Thoracic aorta (tissue), 2 donors: Measurements from ENCODE around the gene METAP1D. TPM values are rescaled to one million over a fixed set of nuclear protein-coding genes. Genes with fewer than 3 reads are reported as not detected.
A peak's percentile ranks its signal among the peaks of the same experiment; 100 is the strongest.

Experiments used
- ATAC-seq: fragments of 150-250 bp; one replicate; pipeline ENCODE4 v1.8.0; 2017; ENCODE audit warnings: low read depth; ENCODE audit not compliant: insufficient number of reproducible peaks, low FRiP score
- DNase-seq: peaks from one replicate; pipeline ENCODE4 v3.0.0-alpha.2; 2020; ENCODE audit warnings: low spot score
- H3K27ac ChIP-seq, 2 donors: fragments of 200-600 bp; sonication (generic); 1 replicate in 1 of 2; 2 replicates in 1 of 2; pipeline ENCODE4 v1.5.1; 2016; ENCODE audit warnings: mild to moderate bottlenecking in 2 of 2, moderate library complexity in 2 of 2
- H3K27me3 ChIP-seq: fragments of 200-600 bp; sonication (generic); replicated peaks from 2 replicates; pipeline ENCODE4 v1.6.0; 2016; ENCODE audit warnings: mild to moderate bottlenecking; ENCODE audit not compliant: insufficient read depth
- H3K36me3 ChIP-seq: fragments of 200-600 bp; sonication (generic); one replicate; pipeline ENCODE4 v1.5.1; 2016
- H3K4me1 ChIP-seq, 2 donors: fragments of 200-600 bp; sonication (generic); 1 replicate in 1 of 2; 2 replicates in 1 of 2; pipeline versions ENCODE4 v1.5.1 to v1.6.0; 2016; ENCODE audit warnings: low read depth in 2 of 2, mild to moderate bottlenecking in 1 of 2; ENCODE audit not compliant: control insufficient read depth in 1 of 2
- H3K4me3 ChIP-seq: fragments of 200-600 bp; sonication (generic); 2 replicates; pipeline ENCODE4 v1.5.1; 2016; ENCODE audit warnings: mild to moderate bottlenecking
- H3K9me3 ChIP-seq: fragments of 200-600 bp; sonication (generic); 2 replicates; pipeline ENCODE4 v1.5.1; 2016
- total RNA-seq, 2 donors: library from RNA; depleted of rRNA; stranded (reverse); fragments of >200 nt; gene quantifications; one replicate each; pipeline versions ENCODE4 v1.1.0 to v1.2.3, GENCODE V29; 2016
- TF ChIP-seq, protein P1 (sequence below): fragments of 200-600 bp; sonication (generic); IDR thresholded peaks from one replicate; pipeline ENCODE4 v1.5.1; 2019; ENCODE audit warnings: antibody characterized with exemption

METAP1D gene
- total RNA-seq, 2 donors from 2014 or later, result 3.2 to 10.8 TPM

DNA sequence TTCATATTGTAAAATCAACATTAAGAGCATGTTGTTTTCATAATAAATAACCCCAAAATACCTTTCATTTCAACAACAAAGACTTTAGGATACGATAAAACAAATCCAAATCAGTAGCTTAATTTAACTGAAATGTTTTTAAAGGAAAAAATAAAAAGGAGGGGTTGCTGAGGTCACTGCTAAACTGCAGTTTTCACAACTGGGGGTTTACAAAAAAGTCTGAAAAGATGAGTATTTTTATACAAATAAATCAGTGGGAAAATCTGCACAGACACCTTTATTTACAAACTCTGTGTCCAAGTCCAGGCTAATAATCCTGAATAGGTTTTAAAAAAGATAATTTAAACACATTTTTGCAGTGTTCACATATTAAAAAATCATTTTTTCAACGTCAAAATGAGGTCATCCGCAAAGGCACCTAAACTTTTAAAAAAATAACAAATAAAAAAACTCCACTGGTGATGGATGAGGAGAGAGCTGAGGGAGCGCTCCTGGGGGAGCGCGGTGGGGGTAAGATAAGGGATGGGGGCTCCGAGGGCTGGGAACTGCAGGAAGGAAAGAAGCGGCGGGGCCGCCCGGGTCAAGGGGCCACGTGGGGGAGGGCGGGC is 99.8 kb downstream of the METAP1D start:
- ATAC-seq (no peak), DNase-seq (no peak)
- H3K27ac ChIP-seq, result peak overlapping the region in 1 of 2 donors; percentile 27
- peaks cover 48 to 77% of the 10 kb centered on the region in 2 donors for H3K4me1 ChIP-seq
- H3K9me3 ChIP-seq, result no peaks in the 10 kb centered on the region
- TF ChIP-seq, protein P1, sequence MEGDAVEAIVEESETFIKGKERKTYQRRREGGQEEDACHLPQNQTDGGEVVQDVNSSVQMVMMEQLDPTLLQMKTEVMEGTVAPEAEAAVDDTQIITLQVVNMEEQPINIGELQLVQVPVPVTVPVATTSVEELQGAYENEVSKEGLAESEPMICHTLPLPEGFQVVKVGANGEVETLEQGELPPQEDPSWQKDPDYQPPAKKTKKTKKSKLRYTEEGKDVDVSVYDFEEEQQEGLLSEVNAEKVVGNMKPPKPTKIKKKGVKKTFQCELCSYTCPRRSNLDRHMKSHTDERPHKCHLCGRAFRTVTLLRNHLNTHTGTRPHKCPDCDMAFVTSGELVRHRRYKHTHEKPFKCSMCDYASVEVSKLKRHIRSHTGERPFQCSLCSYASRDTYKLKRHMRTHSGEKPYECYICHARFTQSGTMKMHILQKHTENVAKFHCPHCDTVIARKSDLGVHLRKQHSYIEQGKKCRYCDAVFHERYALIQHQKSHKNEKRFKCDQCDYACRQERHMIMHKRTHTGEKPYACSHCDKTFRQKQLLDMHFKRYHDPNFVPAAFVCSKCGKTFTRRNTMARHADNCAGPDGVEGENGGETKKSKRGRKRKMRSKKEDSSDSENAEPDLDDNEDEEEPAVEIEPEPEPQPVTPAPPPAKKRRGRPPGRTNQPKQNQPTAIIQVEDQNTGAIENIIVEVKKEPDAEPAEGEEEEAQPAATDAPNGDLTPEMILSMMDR, result no peak
- peaks cover 58% of the 10 kb centered on the region for H3K27me3 ChIP-seq
- H3K4me3 ChIP-seq, result peak overlapping the region; percentile 71
- H3K36me3 ChIP-seq, result no peaks in the 10 kb centered on the region

DNA sequence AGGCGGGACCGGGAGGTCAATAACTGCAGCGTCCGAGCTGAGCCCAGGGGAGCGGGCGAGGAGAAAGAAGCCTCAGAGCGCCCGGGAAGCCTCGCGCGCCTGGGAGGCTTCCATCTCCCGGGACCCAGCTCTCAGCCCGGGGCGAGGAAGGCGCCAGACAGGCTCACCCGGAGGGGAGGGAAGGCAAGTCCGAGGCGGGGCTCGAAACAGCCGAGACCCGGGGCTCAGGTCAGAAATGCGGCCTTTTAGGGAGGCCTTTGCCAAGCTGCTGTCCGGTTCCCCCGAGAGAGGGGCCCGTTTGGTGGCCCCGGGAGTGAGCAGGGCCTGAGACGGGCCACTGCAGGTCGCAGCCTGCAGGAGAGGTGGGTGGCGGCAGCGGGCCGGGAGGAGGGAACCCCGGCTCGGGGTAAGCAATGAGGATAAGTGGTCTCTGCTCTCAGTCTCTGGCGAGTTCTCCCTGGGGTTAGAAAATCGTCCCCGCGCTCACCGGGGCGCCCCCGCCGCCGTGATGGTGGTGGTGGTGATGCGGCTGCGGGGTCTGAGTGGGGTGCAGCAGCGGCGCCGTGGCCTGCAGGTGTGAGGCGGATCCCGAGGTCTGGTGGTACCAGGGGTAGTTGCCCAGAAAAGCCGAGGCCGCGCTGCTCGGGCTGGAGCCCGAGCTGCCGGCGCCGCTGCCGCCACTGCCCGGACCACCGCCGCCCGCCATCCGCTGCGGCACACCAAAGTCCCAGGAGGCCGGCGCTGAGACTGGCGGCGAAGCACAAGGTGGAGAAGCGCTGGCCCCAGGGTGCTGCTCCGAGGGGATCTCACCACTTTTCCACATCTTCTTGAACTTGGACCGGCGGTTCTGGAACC is 100.6 kb downstream of the METAP1D start:
- H3K4me3 ChIP-seq, result peak overlapping the region; percentile 20
- ATAC-seq (no peak), DNase-seq (no peak)
- peak overlapping the region in 1 of 2 donors; percentile 27 for H3K27ac ChIP-seq
- TF ChIP-seq, protein P1, result no peak
- peaks cover 63% of the 10 kb centered on the region for H3K27me3 ChIP-seq
- no peaks in the 10 kb centered on the region for H3K9me3 ChIP-seq
- H3K36me3 ChIP-seq, result no peaks in the 10 kb centered on the region
- H3K4me1 ChIP-seq, result peaks cover 43 to 70% of the 10 kb centered on the region in 2 donors

DNA sequence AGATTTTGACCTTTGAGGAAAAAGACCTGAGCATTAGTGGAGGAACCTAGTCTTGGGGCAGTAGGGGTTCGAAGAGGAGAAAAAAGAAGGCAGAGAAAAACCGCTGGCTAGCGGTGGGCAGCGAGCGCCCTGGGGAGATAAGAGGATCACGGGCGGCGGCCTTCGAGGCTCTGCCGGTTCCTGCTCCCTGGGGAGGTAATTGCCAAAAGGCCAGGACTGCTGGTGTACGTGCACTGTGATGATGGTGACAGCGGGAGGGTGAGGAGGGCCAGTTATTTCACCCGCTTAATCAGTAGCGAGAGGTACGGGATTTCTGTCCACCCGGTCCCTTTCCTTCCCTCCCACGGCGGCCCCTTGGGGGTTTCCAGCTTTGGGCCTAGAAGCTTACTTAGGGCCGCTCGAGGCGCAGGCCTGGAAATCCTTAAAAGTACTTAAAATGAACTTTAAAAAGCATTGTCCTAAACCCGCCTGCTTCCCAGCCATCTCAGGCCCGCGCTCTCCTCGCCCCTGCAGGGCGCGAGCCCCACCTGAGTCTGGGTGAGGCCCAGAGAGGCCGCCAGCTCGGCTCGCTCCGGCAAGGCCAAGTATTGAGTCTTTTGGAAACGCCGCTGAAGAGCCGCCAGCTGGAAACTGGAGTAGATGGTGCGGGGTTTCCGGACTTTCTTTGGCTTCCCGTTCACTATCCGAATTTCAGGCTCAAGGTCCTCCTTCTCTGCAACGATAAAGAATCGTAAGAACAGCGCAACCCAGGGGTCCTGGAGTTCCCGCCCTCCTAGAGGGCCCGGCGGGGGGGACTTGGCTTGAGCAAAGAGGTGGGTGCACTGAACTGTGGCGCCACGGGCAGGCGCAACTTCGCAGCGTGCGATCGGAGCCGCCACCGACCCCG is 101.4 kb downstream of the METAP1D start:
- H3K27me3 ChIP-seq, result peaks cover 65% of the 10 kb centered on the region
- no peak for DNase-seq

DNA sequence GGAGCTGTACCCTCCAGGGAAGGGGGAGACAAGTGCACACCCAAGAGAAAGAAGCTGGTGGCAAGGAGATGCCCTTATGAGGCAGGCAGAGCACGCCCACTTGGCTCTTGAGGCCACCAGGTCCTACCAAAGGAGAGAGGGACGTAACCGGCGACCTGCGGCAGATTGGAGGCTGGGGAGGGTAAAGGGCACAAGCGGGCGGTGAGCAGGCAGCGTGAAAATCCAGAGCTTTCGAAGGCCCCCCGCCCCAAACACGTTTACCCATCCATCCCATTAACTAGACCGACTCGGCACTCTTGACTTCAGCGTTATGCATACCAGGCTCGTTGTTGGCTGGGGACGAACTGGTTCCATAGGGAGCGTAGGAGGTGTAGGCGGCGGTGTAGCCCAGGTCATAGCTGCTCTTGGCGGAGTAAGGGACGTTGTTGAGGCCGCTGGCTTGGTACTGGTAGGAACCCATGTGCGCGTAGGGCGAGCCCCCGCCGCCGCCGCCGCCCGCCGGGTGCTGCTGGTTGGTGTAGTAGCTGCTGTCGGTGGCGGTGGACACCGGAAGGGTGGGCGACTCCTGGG is 102.2 kb downstream of the METAP1D start:
- peaks cover 33 to 60% of the 10 kb centered on the region in 2 donors for H3K4me1 ChIP-seq
- H3K36me3 ChIP-seq, result no peaks in the 10 kb centered on the region
- H3K9me3 ChIP-seq, result no peaks in the 10 kb centered on the region
- H3K27ac ChIP-seq, result no peak overlapping the region
- no peak for DNase-seq
- peak overlapping the region; percentile 72 for H3K4me3 ChIP-seq
- peaks cover 71% of the 10 kb centered on the region for H3K27me3 ChIP-seq
- TF ChIP-seq, protein P1, result no peak
- no peak for ATAC-seq

More for the DNA sequence above, 101.4 kb downstream of the METAP1D start:
- Histone ChIP-seq H3K4me3 (peak overlapping the region; percentile 72), H3K27ac (no peak overlapping the region), H3K36me3 (no peaks in the 10 kb centered on the region), H3K9me3 (no peaks in the 10 kb centered on the region), H3K4me1 (peaks cover 36 to 61% of the 10 kb centered on the region in 2 donors)
- TF ChIP-seq, protein P1, result no peak
- no peak for ATAC-seq
